GM10248 (cell line): ENCODE data around the gene HDDC3.

Experiments used
- CTCF ChIA-PET: fragments of 300-600 bp; sonication (Branson Sonifier 250); formaldehyde crosslinking; extraction: SDS; loops from one replicate; lab custom pipeline; 2021; ENCODE audit warnings: antibody characterized with exemption; lab: Yijun Ruan, JAX
- POLR2A ChIA-PET: fragments of 350-650 bp; sonication (Branson Sonifier 250); formaldehyde crosslinking; extraction: SDS; loops from one replicate; lab custom pipeline; 2020; ENCODE audit warnings: antibody characterized with exemption; lab: Yijun Ruan, JAX
- DNase-seq: peaks from one replicate; pipeline ENCODE4 v3.0.0; 2012; ENCODE audit errors: extremely low spot score
- TF ChIP-seq, protein P1 (sequence below): IDR thresholded peaks from 2 replicates; pipeline ENCODE4 v1.5.1; 2012; ENCODE audit warnings: mild to moderate bottlenecking, low read depth; ENCODE audit errors: extremely low read depth, missing control alignments, control extremely low read depth

Gene HDDC3

DNA sequence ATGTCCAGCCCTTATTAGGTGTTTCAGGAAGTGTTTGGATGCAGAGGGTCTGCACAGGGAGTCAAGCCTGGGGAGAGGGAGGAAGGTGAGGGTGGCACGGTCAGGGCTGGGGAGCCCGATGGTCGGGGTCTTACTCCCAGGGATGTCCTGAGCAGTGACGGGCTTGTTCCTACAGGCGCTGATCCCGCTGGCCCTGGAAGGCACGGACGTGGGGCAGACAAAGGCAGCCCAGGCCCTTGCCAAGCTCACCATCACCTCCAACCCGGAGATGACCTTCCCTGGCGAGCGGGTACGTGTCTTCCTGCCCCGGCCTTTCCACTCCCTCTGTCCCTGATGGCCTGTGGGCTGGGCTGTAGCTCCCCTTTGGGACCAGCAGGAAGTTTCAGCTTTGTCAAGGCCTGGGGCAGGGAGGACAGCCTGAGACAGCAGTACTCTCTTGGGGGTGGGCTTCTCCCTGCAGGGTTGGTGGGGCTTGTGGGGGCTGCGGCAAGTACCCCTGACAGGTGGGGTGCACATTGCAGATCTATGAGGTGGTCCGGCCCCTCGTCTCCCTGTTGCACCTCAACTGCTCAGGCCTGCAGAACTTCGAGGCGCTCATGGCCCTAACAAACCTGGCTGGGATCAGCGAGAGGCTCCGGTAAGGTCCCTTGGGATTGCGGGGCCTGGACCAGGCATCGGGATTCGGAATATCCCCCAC is 17.8 kb upstream of the HDDC3 start:
- TF ChIP-seq, protein P1, sequence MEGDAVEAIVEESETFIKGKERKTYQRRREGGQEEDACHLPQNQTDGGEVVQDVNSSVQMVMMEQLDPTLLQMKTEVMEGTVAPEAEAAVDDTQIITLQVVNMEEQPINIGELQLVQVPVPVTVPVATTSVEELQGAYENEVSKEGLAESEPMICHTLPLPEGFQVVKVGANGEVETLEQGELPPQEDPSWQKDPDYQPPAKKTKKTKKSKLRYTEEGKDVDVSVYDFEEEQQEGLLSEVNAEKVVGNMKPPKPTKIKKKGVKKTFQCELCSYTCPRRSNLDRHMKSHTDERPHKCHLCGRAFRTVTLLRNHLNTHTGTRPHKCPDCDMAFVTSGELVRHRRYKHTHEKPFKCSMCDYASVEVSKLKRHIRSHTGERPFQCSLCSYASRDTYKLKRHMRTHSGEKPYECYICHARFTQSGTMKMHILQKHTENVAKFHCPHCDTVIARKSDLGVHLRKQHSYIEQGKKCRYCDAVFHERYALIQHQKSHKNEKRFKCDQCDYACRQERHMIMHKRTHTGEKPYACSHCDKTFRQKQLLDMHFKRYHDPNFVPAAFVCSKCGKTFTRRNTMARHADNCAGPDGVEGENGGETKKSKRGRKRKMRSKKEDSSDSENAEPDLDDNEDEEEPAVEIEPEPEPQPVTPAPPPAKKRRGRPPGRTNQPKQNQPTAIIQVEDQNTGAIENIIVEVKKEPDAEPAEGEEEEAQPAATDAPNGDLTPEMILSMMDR = no peak
- no peak for DNase-seq
- ChIA-PET POLR2A (interaction anchor here (0.6 kb wide), 1 partner anchor 96 kb away, joined by 4 read pairs; no protein-coding TSS in a partner anchor), CTCF (interaction anchor here (1.0 to 23.2 kb wide), 2 partner anchors 13 to 82 kb away, joined by 3 to 447 read pairs; partner anchors contain the start of genes HDDC3 and UNC45A)

DNA sequence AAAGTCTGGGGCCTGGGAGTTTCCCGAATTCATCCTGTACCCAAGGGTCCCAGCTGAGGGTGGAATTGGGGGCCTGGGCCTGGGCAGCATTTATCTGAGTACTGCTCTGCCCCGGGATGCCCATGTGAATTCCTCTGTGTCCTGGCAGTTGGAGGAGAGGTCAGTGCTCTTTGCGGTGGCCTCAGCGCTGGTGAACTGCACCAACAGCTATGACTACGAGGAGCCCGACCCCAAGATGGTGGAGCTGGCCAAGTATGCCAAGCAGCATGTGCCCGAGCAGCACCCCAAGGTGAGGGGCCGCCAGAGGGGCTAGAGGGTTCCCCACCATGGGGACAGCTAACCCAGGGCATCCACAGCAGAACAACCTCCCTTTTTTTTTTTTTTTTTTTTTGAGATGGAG is 16.2 kb upstream of the HDDC3 start:
- no peak for DNase-seq
- CTCF ChIA-PET = interaction anchor here (1.3 to 23.2 kb wide), 3 partner anchors 8 to 85 kb away, joined by 3 to 447 read pairs (median 27); partner anchors contain the start of genes HDDC3 and UNC45A
- TF ChIP-seq, protein P1 = no peak
- POLR2A ChIA-PET = no interaction called here

DNA sequence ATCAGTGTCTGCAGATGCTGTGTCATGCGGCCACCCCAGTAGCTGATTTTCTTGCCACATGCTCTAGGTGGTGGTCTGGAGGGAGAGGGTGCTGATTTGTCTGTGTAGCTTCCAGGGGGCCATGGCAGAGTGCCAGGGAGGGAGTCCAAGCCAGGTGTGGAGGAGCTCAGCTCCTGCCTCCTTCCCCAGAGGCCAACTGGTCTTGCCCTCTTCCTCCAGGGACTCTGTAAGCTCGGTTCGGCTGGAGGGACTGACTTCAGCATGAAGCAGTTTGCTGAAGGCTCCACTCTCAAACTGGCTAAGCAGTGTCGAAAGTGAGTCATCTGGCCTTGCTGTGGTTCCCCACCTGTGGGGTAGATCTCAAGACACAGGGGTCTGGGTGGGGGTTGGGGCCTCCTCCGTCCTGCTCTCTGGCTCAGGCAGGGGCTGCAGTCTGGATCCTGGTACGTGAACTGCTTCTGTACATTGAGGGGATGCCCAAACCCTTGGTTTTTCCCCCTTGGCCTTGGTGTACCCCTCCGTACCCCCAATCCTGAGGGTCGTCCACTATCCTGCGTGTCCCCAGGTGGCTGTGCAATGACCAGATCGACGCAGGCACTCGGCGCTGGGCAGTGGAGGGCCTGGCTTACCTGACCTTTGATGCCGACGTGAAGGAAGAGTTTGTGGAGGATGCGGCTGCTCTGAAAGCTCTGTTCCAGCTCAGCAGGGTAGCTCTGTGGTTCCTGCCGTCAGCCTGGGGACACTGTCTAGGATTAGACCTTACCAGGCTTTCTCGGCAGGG is 15.4 kb upstream of the HDDC3 start:
- CTCF ChIA-PET = interaction anchor here (1.3 to 23.2 kb wide), 4 partner anchors 9 to 102 kb away, joined by 3 to 447 read pairs (median 16); partner anchors contain the start of genes HDDC3 and UNC45A
- no peak for DNase-seq
- TF ChIP-seq, protein P1 = no peak
- POLR2A ChIA-PET = no interaction called here

DNA sequence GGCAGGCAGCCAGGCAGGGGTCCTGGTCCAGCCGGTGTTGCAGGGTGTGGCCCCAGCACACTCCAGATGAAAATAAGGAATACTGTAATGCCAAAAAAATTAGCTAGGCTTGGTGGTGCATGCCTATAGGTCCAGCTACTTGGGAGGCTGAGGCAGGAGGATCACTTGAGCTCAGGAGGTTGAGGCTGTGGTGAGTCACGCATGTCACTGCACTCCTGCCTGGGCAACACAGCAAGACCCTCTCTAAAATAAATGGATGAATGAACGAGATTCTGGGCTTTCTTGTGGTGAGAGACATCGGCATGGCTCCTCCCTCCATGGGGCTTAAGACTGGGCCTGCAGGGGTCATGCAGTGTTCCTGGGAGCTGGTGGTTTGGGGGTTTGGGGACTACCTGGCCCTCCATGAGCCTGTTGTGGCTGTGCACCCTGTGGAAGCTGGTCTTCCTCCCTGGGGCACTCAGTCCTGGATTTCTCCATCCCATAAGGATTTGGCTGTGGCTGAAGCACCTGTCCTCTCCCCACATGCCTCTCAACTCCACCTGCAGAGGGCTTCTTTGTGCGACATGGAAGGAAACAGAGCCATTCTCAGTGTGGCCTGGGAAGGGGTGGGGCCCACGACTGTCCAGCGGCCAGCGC is 14.7 kb upstream of the HDDC3 start:
- POLR2A ChIA-PET = no interaction called here

DNA sequence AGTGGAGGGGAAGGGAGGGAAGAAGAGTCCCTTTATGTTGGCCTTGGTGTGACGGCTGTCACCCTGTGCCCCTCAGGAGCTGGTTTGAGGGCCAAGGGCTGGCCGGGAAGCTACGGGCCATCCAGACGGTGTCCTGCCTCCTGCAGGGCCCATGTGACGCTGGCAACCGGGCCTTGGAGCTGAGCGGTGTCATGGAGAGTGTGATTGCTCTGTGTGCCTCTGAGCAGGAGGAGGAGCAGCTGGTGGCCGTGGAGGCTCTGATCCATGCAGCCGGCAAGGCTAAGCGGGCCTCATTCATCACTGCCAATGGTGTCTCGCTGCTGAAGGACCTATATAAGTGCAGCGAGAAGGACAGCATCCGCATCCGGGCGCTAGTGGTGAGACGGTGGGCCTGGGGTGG is 14.2 kb upstream of the HDDC3 start:
- TF ChIP-seq, protein P1 = no peak
- no peak for DNase-seq
- POLR2A ChIA-PET = no interaction called here
- CTCF ChIA-PET = interaction anchor here (1.0 to 23.2 kb wide), 6 partner anchors 8 to 103 kb away, joined by 3 to 447 read pairs (median 5); partner anchors contain the start of genes HDDC3, RCCD1 and UNC45A

More for the DNA sequence above, 14.7 kb upstream of the HDDC3 start:
- CTCF ChIA-PET = interaction anchor here (1.0 to 23.2 kb wide), 6 partner anchors 10 to 103 kb away, joined by 3 to 447 read pairs (median 4); partner anchors contain the start of genes HDDC3 and UNC45A
- DNase-seq = no peak
- TF ChIP-seq, protein P1 = no peak

DNA sequence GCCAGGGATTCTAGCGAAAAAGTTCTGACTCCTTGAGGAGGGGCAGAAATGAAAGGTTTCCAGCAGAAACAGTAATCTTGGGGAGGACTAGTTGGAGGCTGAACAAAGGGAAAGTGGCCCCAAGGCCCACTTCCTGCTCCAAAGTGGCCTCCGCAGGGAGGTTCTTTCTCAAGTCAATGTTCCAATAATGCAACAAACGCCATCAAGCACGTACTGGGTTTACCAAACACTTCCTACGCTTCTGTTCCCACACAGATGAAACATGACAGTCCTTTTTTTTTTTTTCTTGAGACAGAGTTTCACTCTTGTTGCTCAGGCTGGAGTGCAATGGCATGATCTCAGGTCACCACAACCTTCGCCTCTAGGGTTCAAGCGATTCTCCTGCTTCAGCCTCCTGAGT is 12.7 kb upstream of the HDDC3 start:
- POLR2A ChIA-PET = no interaction called here
- CTCF ChIA-PET = interaction anchor here (2.0 to 23.2 kb wide), 3 partner anchors 7 to 105 kb away, joined by 6 to 447 read pairs (median 447); partner anchors contain the start of genes HDDC3, RCCD1 and UNC45A
- no peak for DNase-seq
- TF ChIP-seq, protein P1 = no peak
